Neural progenitor cell (in vitro differentiated cells): ENCODE measurements around the gene GNA15. TPM values are rescaled to one million over a fixed set of nuclear protein-coding genes. Genes with fewer than 3 reads are reported as not detected.

ENCODE experiments used
- DNase-seq: peaks from one replicate; pipeline ENCODE4 v3.0.0-alpha.2; 2016; ENCODE audit warnings: low spot score
- H2AFZ ChIP-seq: fragments of 200-600 bp; sonication (generic); replicated peaks from 2 replicates; pipeline ENCODE4 v1.6.1; 2016; ENCODE audit warnings: antibody characterized with exemption
- H3F3A ChIP-seq: fragments of 200-600 bp; sonication (generic); 2 replicates; pipeline ENCODE4 v1.6.1; 2016; ENCODE audit warnings: antibody characterized with exemption, low read depth
- H3K27ac ChIP-seq: fragments of 200-600 bp; sonication (generic); 2 replicates; pipeline ENCODE4 v1.5.1; 2016; ENCODE audit warnings: mild to moderate bottlenecking
- H3K27me3 ChIP-seq: fragments of 200-600 bp; sonication (generic); 2 replicates; pipeline ENCODE4 v1.6.1; 2016; ENCODE audit warnings: mild to moderate bottlenecking, moderate library complexity
- H3K36me3 ChIP-seq: fragments of 200-600 bp; sonication (generic); 2 replicates; pipeline ENCODE4 v1.5.1; 2016
- H3K4me1 ChIP-seq: fragments of 200-600 bp; sonication (generic); 2 replicates; pipeline ENCODE4 v1.6.1; 2016; ENCODE audit warnings: mixed run types
- H3K4me2 ChIP-seq: fragments of 200-600 bp; sonication (generic); 2 replicates; pipeline ENCODE4 v1.6.1; 2016
- H3K4me3 ChIP-seq: fragments of 200-600 bp; sonication (generic); 2 replicates; pipeline ENCODE4 v1.5.1; 2016
- H3K79me2 ChIP-seq: fragments of 200-600 bp; sonication (generic); 2 replicates; pipeline ENCODE4 v1.6.1; 2016; ENCODE audit warnings: low read depth
- H3K9ac ChIP-seq: fragments of 200-600 bp; sonication (generic); 2 replicates; pipeline ENCODE4 v1.6.1; 2016
- H3K9me3 ChIP-seq: fragments of 200-600 bp; sonication (generic); 2 replicates; pipeline ENCODE4 v1.5.1; 2016; ENCODE audit warnings: low read depth
- H4K20me1 ChIP-seq: fragments of 200-600 bp; sonication (generic); 2 replicates; pipeline ENCODE4 v1.6.1; 2016; ENCODE audit warnings: low read depth
- H3K27ac Mint-ChIP-seq: 3 replicates; pipeline ENCODE4 v1.8.0; 2021; ENCODE audit warnings: mixed read lengths
- H3K27me3 Mint-ChIP-seq: 2 replicates; pipeline ENCODE4 v1.8.0; 2022; ENCODE audit warnings: low read depth, mild to moderate bottlenecking, inconsistent platforms, moderate library complexity, mixed read lengths; ENCODE audit not compliant: insufficient read depth
- H3K36me3 Mint-ChIP-seq: 3 replicates; pipeline ENCODE4 v1.8.0; 2021; ENCODE audit warnings: mixed read lengths
- H3K4me1 Mint-ChIP-seq: 3 replicates; pipeline ENCODE4 v1.8.0; 2021; ENCODE audit warnings: mixed read lengths
- H3K4me3 Mint-ChIP-seq: 3 replicates; pipeline ENCODE4 v1.8.0; 2021; ENCODE audit warnings: mild to moderate bottlenecking, moderate library complexity, mixed read lengths
- H3K9me3 Mint-ChIP-seq: 3 replicates; pipeline ENCODE4 v1.8.0; 2020; ENCODE audit warnings: mixed read lengths
- EZH2 ChIP-seq: fragments of 200-600 bp; sonication (generic); IDR thresholded peaks from 2 replicates; pipeline ENCODE4 v1.6.1; 2017; ENCODE audit warnings: antibody characterized with exemption, mild to moderate bottlenecking, moderate library complexity
- EZH2phosphoT487 ChIP-seq: fragments of 200-600 bp; sonication (generic); IDR thresholded peaks from 2 replicates; pipeline ENCODE4 v1.6.1; 2017; ENCODE audit warnings: antibody characterized with exemption
- total RNA-seq: library from RNA; depleted of rRNA; stranded (reverse); fragments of >200 nt; gene quantifications from 2 replicates; pipeline ENCODE4 v1.2.3, GENCODE V29; 2015; ENCODE audit warnings: low replicate concordance
- TF ChIP-seq, protein P1 (sequence below): fragments of 200-600 bp; sonication (generic); IDR thresholded peaks from 2 replicates; pipeline ENCODE4 v1.5.1; 2017; ENCODE audit warnings: antibody characterized with exemption, mild to moderate bottlenecking

Gene GNA15
- total RNA-seq, 1 donor from 2014 or later: not detected

DNA sequence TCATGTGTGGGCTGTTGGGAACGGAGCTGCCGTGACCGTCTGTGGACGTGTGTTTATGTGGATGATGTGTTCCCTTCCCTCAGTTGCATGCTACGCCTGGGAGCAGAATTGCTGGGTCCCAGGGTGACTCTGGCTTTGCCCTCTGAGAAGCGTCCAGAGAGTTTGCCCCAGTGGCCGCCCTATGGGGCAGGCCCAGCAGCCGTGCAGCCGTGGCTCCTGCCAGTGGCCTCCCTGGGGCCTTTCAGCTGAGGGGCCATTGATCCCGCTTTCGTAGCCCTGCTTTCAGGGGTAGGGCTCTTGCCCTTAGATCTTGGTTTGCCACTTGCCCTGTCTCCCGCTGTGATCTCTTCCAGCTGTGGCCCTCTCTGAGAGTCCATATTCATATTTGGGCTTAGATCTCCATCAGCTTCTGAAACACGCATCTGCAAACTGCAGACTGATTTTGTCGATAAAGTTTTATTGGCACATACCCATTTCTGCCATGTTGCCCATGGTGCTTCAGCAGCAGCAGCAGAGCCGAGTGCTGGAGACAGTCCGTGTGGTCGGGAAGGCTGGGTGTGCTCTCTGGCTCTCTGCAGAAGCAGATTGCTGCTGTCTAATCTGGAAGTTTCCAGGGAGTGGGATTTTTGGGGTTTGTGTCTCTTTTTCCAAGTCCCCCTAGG lies 24.1 kb upstream of the GNA15 start:
- no peak for DNase-seq
- no peak overlapping the region for H3K9ac ChIP-seq
- Mint-ChIP-seq H3K4me3 (no peak overlapping the region), H3K27me3 (peaks cover 2% of the 10 kb centered on the region), H3K36me3 (no peaks in the 10 kb centered on the region), H3K27ac (no peak overlapping the region), H3K4me1 (peaks cover 18% of the 10 kb centered on the region), H3K9me3 (no peaks in the 10 kb centered on the region)
- peaks cover 22% of the 10 kb centered on the region for H3K79me2 ChIP-seq
- no peak overlapping the region for H3K4me3 ChIP-seq
- no peaks in the 10 kb centered on the region for H3K27me3 ChIP-seq
- H3F3A ChIP-seq: no peaks in the 10 kb centered on the region
- H3K9me3 ChIP-seq: no peaks in the 10 kb centered on the region
- no peak for TF ChIP-seq EZH2phosphoT487
- no peak for TF ChIP-seq EZH2
- TF ChIP-seq, protein P1, sequence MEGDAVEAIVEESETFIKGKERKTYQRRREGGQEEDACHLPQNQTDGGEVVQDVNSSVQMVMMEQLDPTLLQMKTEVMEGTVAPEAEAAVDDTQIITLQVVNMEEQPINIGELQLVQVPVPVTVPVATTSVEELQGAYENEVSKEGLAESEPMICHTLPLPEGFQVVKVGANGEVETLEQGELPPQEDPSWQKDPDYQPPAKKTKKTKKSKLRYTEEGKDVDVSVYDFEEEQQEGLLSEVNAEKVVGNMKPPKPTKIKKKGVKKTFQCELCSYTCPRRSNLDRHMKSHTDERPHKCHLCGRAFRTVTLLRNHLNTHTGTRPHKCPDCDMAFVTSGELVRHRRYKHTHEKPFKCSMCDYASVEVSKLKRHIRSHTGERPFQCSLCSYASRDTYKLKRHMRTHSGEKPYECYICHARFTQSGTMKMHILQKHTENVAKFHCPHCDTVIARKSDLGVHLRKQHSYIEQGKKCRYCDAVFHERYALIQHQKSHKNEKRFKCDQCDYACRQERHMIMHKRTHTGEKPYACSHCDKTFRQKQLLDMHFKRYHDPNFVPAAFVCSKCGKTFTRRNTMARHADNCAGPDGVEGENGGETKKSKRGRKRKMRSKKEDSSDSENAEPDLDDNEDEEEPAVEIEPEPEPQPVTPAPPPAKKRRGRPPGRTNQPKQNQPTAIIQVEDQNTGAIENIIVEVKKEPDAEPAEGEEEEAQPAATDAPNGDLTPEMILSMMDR: no peak
- no peaks in the 10 kb centered on the region for H3K4me1 ChIP-seq
- H3K36me3 ChIP-seq: no peaks in the 10 kb centered on the region
- no peak overlapping the region for H3K4me2 ChIP-seq
- peaks cover 57% of the 10 kb centered on the region for H4K20me1 ChIP-seq
- H3K27ac ChIP-seq: no peak overlapping the region
- no peak overlapping the region for H2AFZ ChIP-seq

- TF ChIP-seq, protein P1: no peak
- TF ChIP-seq EZH2 (no peak), EZH2phosphoT487 (no peak)
- H3K9me3 Mint-ChIP-seq: no peaks in the 10 kb centered on the region
- no peak for DNase-seq
- no peaks in the 10 kb centered on the region for H3F3A ChIP-seq
- no peak overlapping the region for H3K4me3 ChIP-seq
- H3K36me3 ChIP-seq: no peaks in the 10 kb centered on the region
- peaks cover 49% of the 10 kb centered on the region for H4K20me1 ChIP-seq
- H3K9me3 ChIP-seq: no peaks in the 10 kb centered on the region
- H2AFZ ChIP-seq: no peak overlapping the region
- H3K27ac ChIP-seq: no peak overlapping the region
- peaks cover 14% of the 10 kb centered on the region for H3K79me2 ChIP-seq
- no peak overlapping the region for H3K4me3 Mint-ChIP-seq
- H3K27me3 ChIP-seq: no peaks in the 10 kb centered on the region
- no peak overlapping the region for H3K27ac Mint-ChIP-seq
- peaks cover 14% of the 10 kb centered on the region for H3K4me1 Mint-ChIP-seq
- H3K36me3 Mint-ChIP-seq: no peaks in the 10 kb centered on the region
- H3K4me2 ChIP-seq: no peak overlapping the region
- H3K9ac ChIP-seq: no peak overlapping the region
- peaks cover 2% of the 10 kb centered on the region for H3K27me3 Mint-ChIP-seq
- H3K4me1 ChIP-seq: no peaks in the 10 kb centered on the region
Measured at GRCh38 chr19:3112375-3113099, 23.3 kb upstream of the GNA15 start.

DNA sequence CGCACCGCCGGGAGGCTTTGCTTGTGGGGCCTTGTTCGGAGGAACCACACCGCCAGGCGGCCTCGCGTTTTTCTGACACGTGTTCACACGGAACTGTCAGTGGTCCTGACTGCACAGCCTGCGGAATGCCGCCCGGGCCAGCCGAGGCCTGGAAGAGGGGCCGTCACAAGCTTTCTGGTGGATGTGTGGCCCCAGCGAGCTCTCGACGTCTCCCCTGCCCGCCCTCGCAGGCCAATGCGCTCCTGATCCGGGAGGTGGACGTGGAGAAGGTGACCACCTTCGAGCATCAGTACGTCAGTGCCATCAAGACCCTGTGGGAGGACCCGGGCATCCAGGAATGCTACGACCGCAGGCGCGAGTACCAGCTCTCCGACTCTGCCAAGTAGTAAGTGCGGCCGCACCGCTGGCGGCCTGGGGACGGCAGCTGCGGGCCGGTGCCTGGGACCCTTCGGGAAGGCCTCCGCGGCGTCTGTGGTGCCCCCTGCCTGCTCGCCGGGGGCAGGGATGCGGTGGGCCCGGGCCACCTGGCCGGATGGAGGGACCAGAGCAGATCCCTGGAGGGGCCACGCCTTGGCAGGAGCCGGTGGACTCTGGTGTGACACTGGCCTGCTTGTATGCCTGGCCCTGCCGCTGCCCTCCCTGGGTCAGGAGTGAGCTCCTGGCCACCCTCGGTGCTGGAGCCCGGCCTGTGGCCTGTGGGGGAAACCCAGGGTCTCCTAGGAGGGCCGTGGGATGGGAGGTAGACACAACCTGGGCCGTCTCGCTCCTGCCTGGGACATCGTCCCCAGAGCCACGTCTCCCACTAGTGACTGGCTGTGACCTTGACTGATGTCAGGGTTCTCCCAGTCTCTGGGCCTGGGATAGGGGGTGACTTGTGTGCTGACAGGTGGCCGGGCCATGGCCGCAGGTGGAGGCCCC lies 22.5 kb upstream of the GNA15 start:
- no peaks in the 10 kb centered on the region for H3K9me3 Mint-ChIP-seq
- H3F3A ChIP-seq: no peaks in the 10 kb centered on the region
- peaks cover 2% of the 10 kb centered on the region for H3K27me3 Mint-ChIP-seq
- TF ChIP-seq EZH2 (no peak), EZH2phosphoT487 (no peak)
- TF ChIP-seq, protein P1: no peak
- H3K36me3 ChIP-seq: no peaks in the 10 kb centered on the region
- H3K79me2 ChIP-seq: peaks cover 6% of the 10 kb centered on the region
- no peak overlapping the region for H3K4me2 ChIP-seq
- no peak for DNase-seq
- no peak overlapping the region for H3K27ac ChIP-seq
- H3K27me3 ChIP-seq: no peaks in the 10 kb centered on the region
- no peaks in the 10 kb centered on the region for H3K9me3 ChIP-seq
- peaks cover 41% of the 10 kb centered on the region for H4K20me1 ChIP-seq
- peaks cover 11% of the 10 kb centered on the region for H3K4me1 Mint-ChIP-seq
- H3K36me3 Mint-ChIP-seq: no peaks in the 10 kb centered on the region
- H3K4me3 Mint-ChIP-seq: no peak overlapping the region
- no peak overlapping the region for H3K27ac Mint-ChIP-seq
- no peak overlapping the region for H3K4me3 ChIP-seq
- no peak overlapping the region for H3K9ac ChIP-seq
- no peak overlapping the region for H2AFZ ChIP-seq
- H3K4me1 ChIP-seq: no peaks in the 10 kb centered on the region
